ENCODE data around the gene OR4E2. TPM values are rescaled to one million over a fixed set of nuclear protein-coding genes. Genes with fewer than 3 reads are reported as not detected.
"Not testable (repeated sequence)": the region's sequence is repeated elsewhere in the genome, so short reads cannot be mapped to it uniquely, and the experiment has no call there.

The OR4E2 gene, protein sequence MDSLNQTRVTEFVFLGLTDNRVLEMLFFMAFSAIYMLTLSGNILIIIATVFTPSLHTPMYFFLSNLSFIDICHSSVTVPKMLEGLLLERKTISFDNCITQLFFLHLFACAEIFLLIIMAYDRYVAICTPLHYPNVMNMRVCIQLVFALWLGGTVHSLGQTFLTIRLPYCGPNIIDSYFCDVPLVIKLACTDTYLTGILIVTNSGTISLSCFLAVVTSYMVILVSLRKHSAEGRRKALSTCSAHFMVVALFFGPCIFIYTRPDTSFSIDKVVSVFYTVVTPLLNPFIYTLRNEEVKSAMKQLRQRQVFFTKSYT
- not detected in 2 replicates for total RNA-seq

DNA sequence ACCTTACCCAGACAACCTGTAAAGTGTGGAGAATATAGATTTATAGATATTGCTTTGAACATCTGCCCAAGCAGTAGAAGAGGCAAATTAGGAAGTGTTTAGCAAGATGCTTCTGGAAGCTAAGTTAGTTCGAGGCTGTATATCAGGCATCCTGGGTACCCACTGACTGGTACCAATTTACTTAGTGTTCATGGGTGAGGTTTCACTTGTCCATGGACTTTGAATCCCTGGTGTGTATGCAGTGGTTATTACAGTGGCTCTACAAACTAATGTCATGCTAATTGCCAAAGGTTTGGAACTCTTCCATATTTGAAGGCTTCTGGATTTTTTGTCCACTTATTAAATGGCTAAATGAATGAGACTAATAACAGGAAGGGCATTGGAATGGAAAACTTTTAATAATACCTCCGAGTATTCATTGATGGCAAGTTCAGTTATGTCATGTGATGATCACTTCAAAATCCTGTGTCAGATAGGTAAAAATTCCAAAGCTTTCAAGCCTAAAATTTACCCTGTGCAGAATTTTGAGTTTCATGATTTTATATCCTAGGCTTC lies at the start of gene OR4E2:
OR4E2 (plus strand) TSS at position 505 of the 555 bp plus-strand sequence. CDS start 11,248 bp downstream, outside the sequence.
- no peak for DNase-seq (ENCODE audit: low read depth, low spot score)

DNA sequence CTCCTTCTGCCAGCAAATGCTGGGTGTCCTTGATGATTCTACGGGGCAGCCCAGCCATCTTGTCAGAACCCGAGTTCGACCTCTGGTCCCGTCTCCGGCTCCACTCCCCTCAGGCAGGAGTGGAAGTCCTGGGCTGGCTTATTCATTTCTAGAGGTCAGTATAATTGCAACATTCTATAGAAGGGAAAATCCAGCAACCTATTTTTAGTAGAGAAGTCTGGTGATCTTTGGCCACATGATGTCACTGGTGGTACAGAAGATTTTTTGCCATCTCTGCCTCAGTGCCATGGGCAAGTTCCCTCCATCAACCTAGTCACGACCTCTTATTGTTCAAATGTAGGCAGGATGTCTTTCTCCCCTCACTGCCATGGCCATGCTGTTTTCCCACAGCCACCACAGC lies 41.3 kb upstream of the OR4E2 start:
- no peak for DNase-seq (ENCODE audit: low read depth, low spot score)

DNA sequence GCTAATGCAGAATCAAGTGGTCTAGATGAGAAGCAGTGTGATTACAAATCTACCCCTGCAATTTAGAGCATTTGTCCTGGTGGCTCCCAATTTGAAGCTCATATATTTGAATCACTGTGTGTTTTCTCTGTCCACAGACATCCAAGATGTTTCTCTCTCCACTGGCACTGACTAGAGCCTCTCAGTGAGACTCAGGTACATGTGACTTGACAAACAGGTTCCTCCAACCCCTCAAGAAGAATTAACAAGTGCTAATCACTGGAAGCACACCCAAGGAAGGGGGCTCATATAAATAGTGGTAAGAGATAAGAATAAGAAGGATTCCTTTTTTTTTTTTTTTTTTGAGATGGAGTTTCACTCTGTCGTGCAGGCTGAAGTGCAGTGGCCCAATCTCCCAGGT lies 39.4 kb upstream of the OR4E2 start:
- no peak for DNase-seq (ENCODE audit: low read depth, low spot score)

DNA sequence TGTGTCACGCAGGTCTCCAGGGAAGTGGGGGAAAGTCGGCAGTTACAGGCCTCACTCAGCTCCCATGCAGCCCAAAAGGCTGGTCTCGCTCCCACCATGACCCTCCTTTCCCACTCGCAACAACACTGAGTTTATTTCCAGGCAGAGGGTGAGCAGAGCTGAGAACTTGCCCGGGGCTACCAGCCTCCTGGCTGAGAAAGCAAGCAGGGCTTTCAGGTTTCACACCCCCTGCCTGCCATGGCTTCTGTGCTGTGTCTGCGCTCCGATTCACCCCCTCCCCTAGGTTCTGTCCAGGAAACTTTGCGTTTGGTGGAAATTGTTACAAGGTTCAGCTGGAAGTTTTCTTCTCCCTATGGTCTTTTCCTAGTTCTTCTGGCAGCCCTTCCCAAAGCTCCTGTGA lies 36.0 kb upstream of the OR4E2 start:
- DNase-seq (ENCODE audit: low read depth, low spot score): no peak

DNA sequence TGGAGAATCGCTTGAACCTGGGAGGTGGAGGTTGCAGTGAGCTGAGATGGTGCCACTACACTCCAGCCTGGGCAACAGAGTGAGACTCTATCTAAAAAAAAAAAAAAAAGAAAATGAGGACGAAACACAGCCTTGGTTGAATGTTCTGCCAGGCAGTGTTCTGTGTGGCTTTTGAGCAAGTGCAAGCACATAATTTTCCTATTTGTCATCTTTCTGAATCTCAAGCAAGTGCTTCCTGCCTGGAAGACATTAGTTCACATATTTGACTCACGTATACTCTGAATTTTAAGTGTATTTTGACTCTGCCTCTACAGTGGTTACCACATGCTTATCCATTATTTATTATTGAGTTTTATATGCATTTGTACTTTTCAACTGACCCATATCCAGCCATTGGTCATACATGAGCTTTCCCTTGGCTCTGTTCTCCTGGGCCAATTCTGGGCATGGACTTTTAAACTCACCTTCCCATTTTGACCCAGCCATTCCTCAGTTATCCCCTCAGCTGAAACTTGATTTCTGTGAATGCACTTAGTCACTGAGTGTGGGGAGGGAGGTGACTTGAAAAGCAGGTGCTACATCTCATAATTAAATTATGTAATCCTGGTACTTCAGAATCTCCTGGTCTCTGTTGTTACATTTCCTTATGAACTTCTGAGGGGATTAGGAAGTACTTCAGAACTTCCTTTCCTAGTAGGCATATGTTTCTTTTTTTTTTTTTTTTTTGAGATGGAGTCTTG lies 27.0 kb upstream of the OR4E2 start:
- no peak for DNase-seq (ENCODE audit: low read depth, low spot score)

DNA sequence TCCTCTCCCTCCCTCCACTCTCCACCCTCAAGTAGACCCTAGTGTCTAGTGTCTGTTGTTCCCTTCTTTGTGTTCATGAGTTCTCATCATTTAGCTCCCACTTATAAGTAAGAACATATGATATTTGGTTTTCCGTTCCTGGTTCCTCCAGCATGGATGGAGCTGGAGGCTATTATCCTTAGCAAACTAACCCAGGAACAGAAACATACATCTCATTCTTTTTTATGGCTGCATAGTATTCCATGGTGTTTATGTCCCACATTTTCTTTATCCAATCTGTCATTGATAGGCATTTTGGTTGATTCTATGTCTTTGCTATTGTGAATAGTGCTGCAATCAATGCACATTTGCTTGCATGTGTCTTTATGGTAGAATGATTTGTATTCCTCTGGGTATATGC lies 23.1 kb upstream of the OR4E2 start:
- DNase-seq (ENCODE audit: low read depth, low spot score): not testable (repeated sequence)

DNA sequence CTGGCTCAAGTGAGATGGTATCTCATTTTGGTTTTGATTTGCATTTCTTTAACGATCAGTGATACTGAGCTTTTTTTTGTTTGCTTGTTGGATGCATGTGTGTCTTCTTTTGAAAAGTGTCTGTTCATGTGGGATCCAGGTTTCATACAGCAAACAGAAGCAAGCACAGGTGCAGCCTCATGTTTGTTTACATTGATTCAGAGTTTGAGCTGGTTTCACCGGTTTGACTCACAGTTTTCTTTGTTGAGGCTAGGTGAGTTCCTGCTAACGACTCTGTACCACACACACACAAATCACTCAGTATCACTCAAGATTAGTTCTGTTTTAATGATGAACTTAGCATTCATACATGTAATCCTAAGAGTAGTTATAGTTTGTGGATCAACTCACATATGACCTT lies 22.6 kb upstream of the OR4E2 start:
- DNase-seq (ENCODE audit: low read depth, low spot score): no peak

DNA sequence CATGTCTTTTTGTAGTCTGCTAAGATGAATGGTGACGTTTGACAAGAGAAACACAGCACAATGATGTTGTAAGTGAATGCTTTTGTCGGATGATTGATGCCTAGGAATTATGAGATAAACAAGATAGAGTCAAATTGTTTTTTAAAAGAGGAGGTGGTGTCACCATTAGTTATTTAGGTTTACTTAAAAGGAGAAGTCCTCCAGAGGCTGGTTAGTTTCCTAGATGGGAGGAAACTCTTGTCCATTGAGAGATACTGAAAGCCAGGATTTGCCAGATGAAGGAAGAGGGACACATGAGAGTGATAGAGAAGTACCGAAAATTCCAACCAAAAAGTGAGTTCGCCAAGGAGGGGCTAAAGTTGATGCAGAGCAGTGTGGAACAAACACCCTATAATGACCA lies 18.8 kb upstream of the OR4E2 start, which contains the start of gene OR10G2:
OR10G2 (minus strand) TSS at position 101 of the 400 bp plus-strand sequence; CDS start at position 3, 98 bp downstream.
- DNase-seq (ENCODE audit: low read depth, low spot score): no peak

DNA sequence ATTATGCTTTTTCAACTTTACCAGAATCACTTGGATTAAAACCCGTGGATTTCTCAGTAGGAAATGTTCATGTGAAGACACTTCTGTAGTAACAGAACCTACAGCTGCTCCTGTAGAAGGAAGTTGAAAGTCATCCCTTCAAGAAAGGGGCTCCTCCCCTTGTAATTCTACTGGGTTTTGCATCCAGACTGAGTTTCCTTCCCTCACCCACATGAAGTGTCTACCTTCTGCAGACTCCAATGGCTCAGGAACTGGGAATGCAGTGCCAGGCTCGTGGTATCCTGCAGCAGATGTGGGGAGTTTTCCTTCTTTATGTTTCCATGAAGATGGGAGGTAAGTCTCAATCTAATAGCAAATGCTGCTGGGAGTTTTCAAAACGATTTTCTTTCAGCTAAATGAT lies 11.0 kb upstream of the OR4E2 start:
- DNase-seq (ENCODE audit: low read depth, low spot score): no peak

DNA sequence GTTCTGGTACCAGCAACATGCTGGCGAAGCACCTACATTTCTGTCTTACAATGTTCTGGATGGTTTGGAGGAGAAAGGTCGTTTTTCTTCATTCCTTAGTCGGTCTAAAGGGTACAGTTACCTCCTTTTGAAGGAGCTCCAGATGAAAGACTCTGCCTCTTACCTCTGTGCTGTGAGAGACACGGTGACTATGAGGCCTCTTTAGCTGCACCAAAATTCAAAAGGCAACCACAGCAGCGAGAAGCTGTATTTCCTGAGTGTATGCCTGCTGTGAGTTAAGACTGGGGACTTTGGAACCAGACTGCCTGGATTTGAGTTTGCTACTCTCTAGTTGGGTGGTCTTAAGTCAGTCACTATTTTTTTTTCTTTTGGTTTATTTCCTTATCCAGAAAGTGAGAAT lies 10.2 kb upstream of the OR4E2 start:
- no peak for DNase-seq (ENCODE audit: low read depth, low spot score)

DNA sequence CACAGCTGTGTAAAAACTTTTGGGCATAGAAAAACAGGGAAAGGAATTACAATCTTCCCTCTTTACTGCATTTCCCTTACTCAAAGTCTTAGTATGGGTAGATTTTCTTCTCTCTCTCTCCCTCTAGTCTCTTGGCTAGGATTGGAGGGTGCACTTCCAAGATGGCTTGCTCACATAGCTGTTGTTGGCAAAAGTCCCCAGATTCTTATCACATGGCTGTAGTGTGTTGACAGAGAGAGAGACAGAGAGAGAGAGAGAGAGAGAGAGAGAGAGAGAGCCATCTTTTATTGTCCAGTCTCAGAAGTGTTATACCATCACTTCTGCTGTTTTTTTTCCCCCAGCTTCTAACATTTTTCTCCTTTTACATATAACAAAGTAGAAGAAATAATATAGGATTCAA lies 6.3 kb upstream of the OR4E2 start:
- no peak for DNase-seq (ENCODE audit: low read depth, low spot score)

DNA sequence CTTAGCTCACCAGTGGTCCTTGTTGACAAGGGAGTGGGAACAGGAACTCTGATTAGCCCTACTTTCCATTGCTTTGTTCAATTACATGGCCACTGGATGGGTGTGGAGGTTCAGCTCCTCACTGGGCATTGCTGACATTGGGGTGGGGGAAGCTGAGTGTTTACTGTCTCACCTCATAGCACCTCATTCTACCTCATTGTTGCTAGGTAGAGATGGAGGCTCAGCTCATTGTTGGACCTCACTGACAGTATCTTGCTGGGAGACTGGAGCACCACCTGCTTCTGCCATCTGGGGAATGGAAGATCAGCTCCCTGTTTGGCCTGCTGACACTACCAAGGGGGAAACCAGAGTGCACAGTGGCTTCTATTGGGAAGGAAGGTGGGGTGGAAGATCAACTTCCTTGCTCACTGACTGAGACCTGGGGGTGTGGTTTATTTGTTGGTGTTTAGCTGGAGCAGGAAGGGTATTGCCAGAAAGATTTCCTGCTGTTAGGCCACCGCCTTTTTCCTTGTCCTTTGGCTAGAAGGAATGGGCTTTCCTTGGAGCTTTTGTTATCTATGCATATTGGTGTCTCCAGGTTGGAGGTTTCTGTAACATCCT lies 1.3 kb upstream of the OR4E2 start:
- DNase-seq (ENCODE audit: low read depth, low spot score): no peak

DNA sequence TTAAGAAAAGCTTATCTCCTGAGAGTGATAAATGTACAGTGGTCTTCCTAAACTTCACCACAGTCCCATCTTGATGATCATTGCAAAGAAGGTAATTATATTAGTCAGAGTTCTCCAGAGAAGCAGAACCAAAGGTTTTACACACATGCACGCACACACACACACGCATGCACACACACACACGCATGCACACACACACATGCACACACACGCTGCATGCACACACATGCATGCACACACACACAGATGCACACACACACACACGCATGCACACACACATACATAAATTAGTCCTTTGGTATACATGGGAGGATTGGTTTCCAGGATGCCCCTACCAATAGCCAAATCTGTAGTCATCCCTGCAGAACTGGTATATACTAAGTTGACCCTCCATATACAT lies 580 bp downstream of the OR4E2 start:
- no peak for DNase-seq (ENCODE audit: low read depth, low spot score)

DNA sequence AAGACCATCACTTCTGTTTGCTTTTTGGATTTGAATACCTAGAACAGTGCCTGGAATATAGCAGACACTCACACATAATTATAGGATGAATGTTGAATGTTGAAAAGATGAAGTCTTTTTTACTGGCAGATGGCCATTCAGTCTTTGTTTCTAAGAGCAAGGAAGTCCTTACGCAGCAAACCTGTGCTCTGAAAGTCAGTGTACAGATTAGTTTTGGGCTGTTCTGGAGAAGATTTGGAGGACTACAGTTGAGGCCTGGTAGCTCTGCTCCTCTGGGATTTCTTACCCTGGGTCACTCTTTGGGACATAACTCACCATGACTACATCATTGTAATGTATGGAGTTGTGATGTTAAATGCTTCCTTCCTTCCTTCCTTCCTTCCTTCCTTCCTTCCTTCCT lies 3.3 kb downstream of the OR4E2 start:
- DNase-seq (ENCODE audit: low read depth, low spot score): no peak

DNA sequence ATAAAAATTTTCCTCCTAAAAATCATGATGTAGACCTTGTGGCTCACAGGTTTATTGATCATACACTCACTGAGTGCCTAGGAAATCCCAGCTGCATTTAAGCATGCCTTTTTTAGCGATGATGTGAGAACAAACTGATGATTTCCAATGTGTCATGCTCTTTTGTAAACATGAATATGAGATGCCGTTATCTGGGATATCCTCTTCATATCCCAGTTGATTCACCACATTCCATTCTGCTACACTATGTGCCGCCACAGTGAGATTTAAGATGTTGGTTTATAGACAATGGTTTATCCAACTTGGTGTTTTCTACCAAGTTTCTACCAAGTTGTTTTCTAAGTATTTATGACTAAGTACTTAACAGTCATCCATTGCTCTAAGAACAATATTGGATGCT lies 14.7 kb downstream of the OR4E2 start:
- peak; percentile 36 for DNase-seq (ENCODE audit: low read depth, low spot score)

DNA sequence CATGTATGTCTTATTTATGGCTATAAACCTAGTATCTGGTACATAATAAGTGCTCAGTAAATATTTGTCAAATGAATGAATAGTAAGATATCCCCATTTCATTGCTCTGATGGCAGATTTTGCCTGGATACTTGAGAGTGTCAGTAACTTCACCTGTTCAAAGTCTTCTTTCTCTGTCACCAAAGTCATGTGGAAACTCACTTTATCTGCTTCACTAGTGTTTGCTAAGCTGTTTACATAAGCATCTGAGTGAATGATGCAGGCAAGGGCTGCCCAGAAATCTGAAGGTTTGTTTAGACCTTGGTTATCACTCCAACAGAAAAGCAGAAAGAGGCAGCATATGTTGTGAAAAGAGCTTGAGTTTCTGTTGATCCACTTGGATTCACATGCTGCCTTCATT lies 15.6 kb downstream of the OR4E2 start:
- DNase-seq (ENCODE audit: low read depth, low spot score): no peak

DNA sequence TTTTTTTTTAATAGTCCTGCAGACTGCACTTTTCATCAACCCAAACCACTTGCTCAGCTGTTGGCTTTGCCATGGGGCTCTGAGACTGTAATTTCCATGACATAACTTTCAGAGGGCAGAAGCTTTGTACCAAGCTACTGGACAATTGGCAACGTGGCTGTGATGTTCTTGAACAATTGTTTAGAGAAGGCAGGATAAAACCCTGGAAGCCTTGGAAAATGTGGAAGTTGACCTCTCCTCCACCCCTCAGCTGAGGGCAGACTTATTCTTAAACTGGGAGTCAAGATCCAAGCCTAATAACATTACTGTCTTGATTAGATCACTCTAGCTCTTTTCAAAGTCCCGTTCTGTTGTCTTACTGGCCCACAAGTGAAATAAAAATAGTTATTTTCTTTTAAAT lies 17.7 kb downstream of the OR4E2 start:
- DNase-seq (ENCODE audit: low read depth, low spot score): peak; percentile 37

DNA sequence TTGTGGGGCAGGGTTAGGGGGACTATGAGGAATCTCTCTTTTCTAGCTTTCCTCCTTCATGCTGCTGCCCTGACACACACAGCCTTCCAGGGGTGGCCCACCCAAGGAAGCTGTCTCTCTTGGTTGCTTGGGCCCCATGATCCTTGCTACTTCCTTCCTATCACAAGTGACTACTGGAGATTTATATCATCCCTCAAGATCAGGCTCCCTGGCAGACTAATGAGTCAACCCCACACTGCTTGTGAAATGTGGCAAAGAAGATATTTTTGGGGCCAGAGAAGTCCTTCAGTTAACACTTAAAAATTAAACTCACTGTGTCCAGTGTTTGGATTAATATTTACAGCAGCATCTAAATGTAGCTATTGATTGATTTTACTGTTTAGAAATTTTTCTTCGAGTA lies 18.5 kb downstream of the OR4E2 start:
- no peak for DNase-seq (ENCODE audit: low read depth, low spot score)

DNA sequence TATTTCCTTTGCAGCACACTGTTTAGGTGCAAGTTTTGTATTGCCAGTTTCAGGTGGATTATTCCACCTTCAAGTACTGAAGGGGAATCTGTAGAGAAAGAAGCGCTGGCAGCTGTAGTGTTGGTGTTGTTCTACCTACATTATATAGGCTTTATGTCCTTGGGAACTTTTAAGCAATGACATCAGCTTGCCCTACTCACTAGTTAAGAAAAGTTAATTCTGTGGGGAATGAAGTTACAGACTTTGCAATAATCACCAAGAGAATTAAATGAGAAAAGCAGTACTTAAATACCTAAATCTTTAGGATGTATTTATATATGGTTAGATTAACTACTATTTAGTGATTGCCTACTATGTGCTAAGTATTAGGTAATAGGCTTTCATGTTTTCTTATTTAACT lies 20.1 kb downstream of the OR4E2 start, which contains the start of gene OR4E1:
OR4E1 (minus strand) TSS at position 101 of the 400 bp plus-strand sequence. CDS start 2,883 bp downstream, outside the sequence.
- no peak for DNase-seq (ENCODE audit: low read depth, low spot score)

DNA sequence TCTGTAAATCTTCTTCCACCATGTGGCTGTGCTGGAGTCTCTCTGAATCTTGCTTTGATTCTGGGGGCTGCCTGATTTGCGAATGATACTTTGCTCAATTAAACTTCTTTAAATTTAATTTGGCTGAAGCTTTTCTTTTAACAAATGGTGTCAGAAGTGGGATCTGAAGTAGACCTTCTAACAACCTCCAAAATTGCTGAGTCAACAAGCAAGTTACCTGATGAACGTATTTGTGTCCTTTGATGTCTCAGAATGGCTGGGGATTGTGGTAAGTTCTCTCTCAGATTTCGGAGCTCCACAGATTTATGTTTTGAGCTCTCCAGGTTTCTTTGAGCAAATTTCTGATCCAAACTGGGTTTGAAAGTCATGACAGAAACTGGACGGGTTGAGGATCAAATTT lies 21.9 kb downstream of the OR4E2 start:
- DNase-seq (ENCODE audit: low read depth, low spot score): no peak

DNA sequence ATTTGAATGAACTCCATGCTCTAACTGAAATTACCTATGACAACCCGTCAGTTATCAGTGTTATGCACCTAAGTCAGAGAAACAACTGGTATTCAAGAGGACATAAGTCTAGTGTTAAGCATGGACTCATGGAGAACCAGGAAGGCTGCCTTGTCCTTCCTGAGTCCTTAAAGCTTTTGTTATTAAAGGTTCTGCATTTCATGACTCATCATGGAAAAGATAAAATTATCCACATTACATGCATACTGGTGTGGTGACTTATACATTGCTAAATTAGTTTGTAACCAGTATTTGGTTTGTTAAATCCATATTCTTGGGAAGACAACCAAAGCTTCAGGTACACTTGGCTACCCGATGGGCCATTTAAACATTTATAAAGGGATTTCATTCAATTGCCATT lies 26.4 kb downstream of the OR4E2 start:
- DNase-seq (ENCODE audit: low read depth, low spot score): no peak

DNA sequence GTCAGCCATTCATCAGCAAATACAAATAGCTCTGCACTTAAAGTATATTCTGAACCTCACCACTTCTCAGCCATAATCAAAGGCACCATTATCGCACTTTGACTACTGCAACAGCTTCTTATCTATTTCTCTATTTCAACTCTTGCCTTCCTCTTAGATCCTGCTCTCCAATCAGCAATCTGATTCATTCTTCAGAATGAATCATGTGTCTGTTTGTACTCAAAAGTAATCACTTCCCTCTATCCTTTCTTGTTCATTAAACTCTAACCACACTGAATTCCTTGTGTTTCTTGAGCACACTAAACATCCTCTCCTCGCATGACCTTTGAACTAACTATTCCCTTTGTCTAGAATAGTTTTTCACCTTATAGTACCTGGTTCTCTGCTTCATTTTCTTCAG lies 32.8 kb downstream of the OR4E2 start:
- DNase-seq (ENCODE audit: low read depth, low spot score): no peak
